K562 (cell line): ENCODE results near the gene POLR1A. TPM values are rescaled to one million over a fixed set of nuclear protein-coding genes. Genes with fewer than 3 reads are reported as not detected.

ENCODE experiments used
- CBFA2T3 ChIP-seq: fragments of 450-650 bp; IDR thresholded peaks from 2 replicates; pipeline ENCODE4 v1.6.1; 2017
- CCNT2 ChIP-seq: IDR thresholded peaks from 2 replicates; pipeline ENCODE4 v1.6.1; 2011; ENCODE audit warnings: borderline replicate concordance, low read depth, mild to moderate bottlenecking, moderate library complexity, mixed read lengths, low read length; ENCODE audit not compliant: insufficient read length; ENCODE audit errors: extremely low read depth
- CSDE1 ChIP-seq, 2 experiments: fragments of 450-650 bp; IDR thresholded peaks; 2 replicates each; pipeline ENCODE4 v1.6.1; 2016; ENCODE audit warnings: mild to moderate bottlenecking in 1 of 2
- CTBP1 ChIP-seq: fragments of 450-650 bp; IDR thresholded peaks from 2 replicates; pipeline ENCODE4 v1.6.1; 2016; ENCODE audit warnings: borderline replicate concordance
- DACH1 ChIP-seq: fragments of 450-650 bp; IDR thresholded peaks from 2 replicates; pipeline ENCODE4 v1.6.1; 2018; ENCODE audit not compliant: partially characterized antibody
- EGR1 ChIP-seq: fragments of 450-650 bp; conservative IDR thresholded peaks from 2 replicates; pipeline ENCODE4 v1.6.1; 2017; ENCODE audit warnings: mild to moderate bottlenecking
- JUND ChIP-seq, 2 experiments: IDR thresholded peaks; 2 replicates in 1 of 2; 3 replicates in 1 of 2; pipeline ENCODE4 v1.6.1; 2011; ENCODE audit warnings: borderline replicate concordance in 2 of 2, low read depth in 2 of 2, low read length in 2 of 2, improper control_type of control experiment in 1 of 2, missing biosample characterization in 1 of 2, missing genetic modification characterization in 1 of 2, missing genetic modification reagents in 1 of 2
- KDM1A ChIP-seq, 2 experiments: fragments of 450-650 bp; IDR thresholded peaks; 2 replicates each; pipeline ENCODE4 v1.6.1; 2016; ENCODE audit warnings: mild to moderate bottlenecking in 2 of 2
- KDM5B ChIP-seq: fragments of 200-600 bp; sonication (generic); IDR thresholded peaks from 2 replicates; pipeline ENCODE4 v1.6.1; 2012; ENCODE audit warnings: low read depth, mild to moderate bottlenecking, moderate library complexity, low read length, control low read depth, inconsistent platforms; ENCODE audit not compliant: insufficient replicate concordance
- MED1 ChIP-seq: sonication (generic); formaldehyde crosslinking; IDR thresholded peaks from 2 replicates; pipeline ENCODE4 v1.8.1; 2023; ENCODE audit warnings: missing genetic modification reagents, borderline replicate concordance
- MTA2 ChIP-seq: fragments of 450-650 bp; IDR thresholded peaks from 2 replicates; pipeline ENCODE4 v1.6.1; 2016; ENCODE audit warnings: low read depth
- MXI1 ChIP-seq: IDR thresholded peaks from 2 replicates; pipeline ENCODE4 v1.6.1; 2011; ENCODE audit warnings: low read depth, mild to moderate bottlenecking, improper control_type of control experiment, low read length
- NEUROD1 ChIP-seq: fragments of 150-350 bp; IDR thresholded peaks from 2 replicates; pipeline ENCODE4 v1.6.1; 2014; ENCODE audit warnings: borderline replicate concordance, low read length, low read depth; ENCODE audit not compliant: partially characterized antibody
- PML ChIP-seq: IDR thresholded peaks from 2 replicates; pipeline ENCODE4 v1.6.1; 2012; ENCODE audit warnings: low read length, inconsistent platforms
- PRPF4 ChIP-seq: fragments of 200-400 bp; formaldehyde crosslinking; IDR thresholded peaks from one replicate; pipeline ENCODE4 v1.6.1; 2017; ENCODE audit warnings: low read length, low read depth, mild to moderate bottlenecking; ENCODE audit not compliant: insufficient read depth, poor library complexity, severe bottlenecking
- RB1 ChIP-seq: fragments of 450-650 bp; IDR thresholded peaks from 2 replicates; pipeline ENCODE4 v1.6.1; 2017; ENCODE audit warnings: low read depth, mild to moderate bottlenecking
- RBFOX2 ChIP-seq: fragments of 200-400 bp; formaldehyde crosslinking; IDR thresholded peaks from 2 replicates; pipeline ENCODE4 v1.6.1; 2017; ENCODE audit warnings: low read depth, mild to moderate bottlenecking, low read length, moderate library complexity
- RBM34 ChIP-seq: fragments of 200-400 bp; formaldehyde crosslinking; IDR thresholded peaks from 2 replicates; pipeline ENCODE4 v1.6.1; 2018; ENCODE audit warnings: low read length, borderline replicate concordance; ENCODE audit not compliant: insufficient read depth
- SAP30 ChIP-seq: fragments of 200-600 bp; sonication (generic); IDR thresholded peaks from 2 replicates; pipeline ENCODE4 v1.6.1; 2012; ENCODE audit warnings: borderline replicate concordance, low read depth, mild to moderate bottlenecking, moderate library complexity, low read length, control low read depth, inconsistent platforms; ENCODE audit not compliant: insufficient read depth, poor library complexity, severe bottlenecking
- SMARCC2 ChIP-seq: fragments of 450-650 bp; IDR thresholded peaks from 2 replicates; pipeline ENCODE4 v1.6.1; 2017; ENCODE audit warnings: antibody characterized with exemption, moderate library complexity, mild to moderate bottlenecking, low read depth
- SPI1 ChIP-seq: IDR thresholded peaks from 2 replicates; pipeline ENCODE4 v1.6.1; 2011; ENCODE audit warnings: low read depth, low read length, control low read depth, borderline replicate concordance
- TBP ChIP-seq: optimal IDR thresholded peaks from 2 replicates; pipeline ENCODE3; 2011; ENCODE audit warnings: low read depth, low read length, improper control_type of control experiment
- TGIF2 ChIP-seq: sonication (generic); formaldehyde crosslinking; IDR thresholded peaks from 2 replicates; pipeline ENCODE4 v1.8.1; 2022; ENCODE audit warnings: mild to moderate bottlenecking, missing genetic modification reagents, moderate library complexity
- VEZF1 ChIP-seq: fragments of 200-800 bp; sonication (Bioruptor generic); IDR thresholded peaks from 2 replicates; pipeline ENCODE4 v1.6.1; 2017; ENCODE audit warnings: missing genetic modification characterization, missing compliant biosample characterization
- YY1 ChIP-seq, 3 experiments: IDR thresholded peaks; 2 replicates each; pipeline ENCODE4 v1.6.1; 2011; ENCODE audit warnings: low read length in 2 of 3, mild to moderate bottlenecking in 2 of 3, moderate library complexity in 2 of 3, borderline replicate concordance in 1 of 3, control low read depth in 1 of 3, low read depth in 1 of 3; ENCODE audit not compliant: insufficient read depth in 3 of 3, insufficient replicate concordance in 2 of 3, control insufficient read depth in 1 of 3, insufficient read length in 1 of 3; ENCODE audit errors: extremely low read depth in 1 of 3
- ZC3H11A ChIP-seq: IDR thresholded peaks from 2 replicates; pipeline ENCODE4 v1.6.1; 2012; ENCODE audit warnings: low read depth, low read length, improper control_type of control experiment
- ZNF121 ChIP-seq: sonication (generic); formaldehyde crosslinking; conservative IDR thresholded peaks from 2 replicates; pipeline ENCODE4 v1.8.0; 2022; ENCODE audit warnings: missing genetic modification reagents
- ZNF764 ChIP-seq: fragments of 250-450 bp; sonication (Bioruptor Pico); IDR thresholded peaks from 2 replicates; pipeline ENCODE4 v1.4.0; 2020; ENCODE audit warnings: low read depth, mild to moderate bottlenecking, moderate library complexity
- ZNF766 ChIP-seq: fragments of 200-800 bp; sonication (Bioruptor generic); conservative IDR thresholded peaks from 2 replicates; pipeline ENCODE4 v1.6.1; 2016; ENCODE audit warnings: missing genetic modification characterization, missing compliant biosample characterization
- polyA plus RNA-seq, 8 experiments: library from polyadenylated mRNA; depleted of rRNA in 4 of 8; stranded (reverse) in 5 of 8; unstranded in 3 of 8; fragments of >200 nt; fragmentation: Nextera tagmentation in 2 of 8; fragmentation: Illumina TruSeq in 1 of 8; extraction: Ambion mirVana in 2 of 8; extraction: Trizol in 1 of 8; gene quantifications; 2 replicates each; pipeline versions ENCODE4 v1.2.1 to v1.2.3, GENCODE V29; 2011 to 2014; ENCODE audit warnings: inconsistent platforms in 1 of 8, missing spikeins in 1 of 8
- total RNA-seq, 7 experiments: library from RNA; depleted of rRNA in 6 of 7; stranded (reverse); fragments of >200 nt in 6 of 7; fragmentation: Illumina TruSeq in 2 of 7; extraction: Trizol in 2 of 7; gene quantifications; 2 replicates each; pipeline versions ENCODE4 v1.2.1 to v1.2.3, GENCODE V29; 2011 to 2021; ENCODE audit warnings: low replicate concordance in 1 of 7

Gene POLR1A
- total and polyA plus RNA-seq, 9 of the 15 experiments (the other 6 are each of a cell fraction or from before 2014, with no cell fraction given) = 3.0 to 72.1 (median 21.8) TPM

GRCh38 chr2:85996591-85996990, 109.1 kb downstream of the POLR1A start (continued):
- TF ChIP-seq VEZF1 (CRISPR knock-in tag) (peak; percentile 73; the same call in 1 of the 2 replicates), SMARCC2 (peak; percentile 60; the same call in 1 of the 2 replicates), CCNT2 (no peak), PRPF4 (no peak), NEUROD1 (peak; percentile 54), RBM34 (no peak), KDM5B (peak; percentile 14), TBP (peak; percentile 55), RBFOX2 (peak; percentile 38; the same call in 1 of the 2 replicates), ZNF121 (CRISPR knock-in tag) (no peak), MTA2 (peak; percentile 74), DACH1 (no peak), CTBP1 (peak; percentile 63), KDM1A (IDR thresholded peaks at IDR 0.05) (peak; percentile 46 to 48; a peak in 2 of 4 replicates), PML (no peak), SPI1 (peak; percentile 7; the same call in 1 of the 2 replicates), MXI1 (0 out of 2 replicates have a peak, but pooled peaks have one; percentile 51), JUND (IDR thresholded peaks at IDR 0.05; ENCODE audit: borderline replicate concordance, low read depth, low read length) (peak; percentile 61), JUND (tag; IDR thresholded peaks at IDR 0.05; ENCODE audit: borderline replicate concordance, low read depth, low read length) (peak; percentile 28; the same call in 1 of the 3 replicates), ZNF764 (no peak), CBFA2T3 (peak; percentile 89), ZC3H11A (no peak), EGR1 (peak; percentile 58), TGIF2 (CRISPR knock-in tag) (no peak), MED1 (CRISPR knock-in tag) (no peak), ZNF766 (CRISPR knock-in tag) (0 out of 2 replicates have a peak, but pooled peaks have one; percentile 40), RB1 (0 out of 2 replicates have a peak, but pooled peaks have one; percentile 12), SAP30 (peak; percentile 31), CSDE1 (IDR thresholded peaks at IDR 0.05) (no peak), YY1 (IDR thresholded peaks at IDR 0.05; ENCODE audit: borderline replicate concordance in 1 of 3, control insufficient read depth in 1 of 3, extremely low read depth in 1 of 3, insufficient read depth in 3 of 3, insufficient read length in 1 of 3, insufficient replicate concordance in 2 of 3, low read depth in 1 of 3, low read length in 2 of 3) (no peak)
